ENCODE data around the gene ZC3H12D. TPM values are rescaled to one million over a fixed set of nuclear protein-coding genes. Genes with fewer than 3 reads are reported as not detected.

ZC3H12D gene
- total RNA-seq, 1 experiment from 2014 or later: 0.57 TPM

DNA sequence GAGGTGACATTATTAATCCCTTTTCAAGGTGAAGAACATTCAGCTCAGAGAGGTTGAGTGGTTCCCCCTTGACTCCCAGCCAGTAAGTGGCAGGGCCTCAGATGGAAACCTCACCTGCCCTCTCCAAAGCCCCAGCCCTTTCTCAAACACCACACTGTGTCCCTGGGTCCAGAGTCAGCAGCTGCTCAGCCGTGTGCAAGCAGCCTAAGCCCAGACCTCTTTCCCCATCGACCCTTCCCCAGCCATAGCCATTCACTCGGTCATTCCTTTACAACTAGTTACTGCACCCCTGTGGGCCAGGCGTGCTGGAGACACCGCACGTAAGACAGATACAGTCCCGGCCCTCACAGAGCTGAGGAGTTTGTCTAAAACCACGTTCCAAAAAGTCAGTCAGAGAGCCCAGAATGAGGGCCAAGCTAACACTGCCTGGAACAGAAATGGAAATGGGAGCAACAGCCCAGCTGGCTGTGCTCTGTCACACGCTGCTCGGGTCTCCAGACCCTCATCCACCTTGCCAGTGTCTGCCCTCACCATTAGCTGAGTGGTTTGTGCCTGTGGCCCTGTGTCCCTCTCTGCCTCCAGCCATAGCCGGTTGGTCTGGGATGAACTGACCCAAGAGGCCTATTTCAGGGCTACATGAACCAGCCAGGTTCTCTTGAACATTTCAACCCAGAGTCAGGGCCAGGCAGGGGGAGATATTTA is 29.6 kb downstream of the ZC3H12D start:
- H3K27me3 ChIP-seq (replicated peaks; ENCODE audit: control insufficient read depth, insufficient read depth, low read length): no peaks in the 10 kb centered on the region
- DNase-seq: no peak
- H3K4me1 ChIP-seq: peaks cover 10% of the 10 kb centered on the region; the same call in 1 of the 2 replicates
- TF ChIP-seq, protein P1, sequence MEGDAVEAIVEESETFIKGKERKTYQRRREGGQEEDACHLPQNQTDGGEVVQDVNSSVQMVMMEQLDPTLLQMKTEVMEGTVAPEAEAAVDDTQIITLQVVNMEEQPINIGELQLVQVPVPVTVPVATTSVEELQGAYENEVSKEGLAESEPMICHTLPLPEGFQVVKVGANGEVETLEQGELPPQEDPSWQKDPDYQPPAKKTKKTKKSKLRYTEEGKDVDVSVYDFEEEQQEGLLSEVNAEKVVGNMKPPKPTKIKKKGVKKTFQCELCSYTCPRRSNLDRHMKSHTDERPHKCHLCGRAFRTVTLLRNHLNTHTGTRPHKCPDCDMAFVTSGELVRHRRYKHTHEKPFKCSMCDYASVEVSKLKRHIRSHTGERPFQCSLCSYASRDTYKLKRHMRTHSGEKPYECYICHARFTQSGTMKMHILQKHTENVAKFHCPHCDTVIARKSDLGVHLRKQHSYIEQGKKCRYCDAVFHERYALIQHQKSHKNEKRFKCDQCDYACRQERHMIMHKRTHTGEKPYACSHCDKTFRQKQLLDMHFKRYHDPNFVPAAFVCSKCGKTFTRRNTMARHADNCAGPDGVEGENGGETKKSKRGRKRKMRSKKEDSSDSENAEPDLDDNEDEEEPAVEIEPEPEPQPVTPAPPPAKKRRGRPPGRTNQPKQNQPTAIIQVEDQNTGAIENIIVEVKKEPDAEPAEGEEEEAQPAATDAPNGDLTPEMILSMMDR (IDR thresholded peaks at IDR 0.05; ENCODE audit: insufficient read depth in 1 of 2, low read depth in 1 of 2, low read length in 1 of 2, severe bottlenecking in 1 of 2, unreplicated experiment in 1 of 2): no peak
- H3K4me3 ChIP-seq (ENCODE audit: low read depth, low read length): no peak overlapping the region
- intact Hi-C loops (cut with micrococcal nuclease; ENCODE audit: unreplicated experiment): no loop called here
- no peaks in the 10 kb centered on the region for H3K9me3 Mint-ChIP-seq (ENCODE audit: unreplicated experiment)
- H3K4me1 Mint-ChIP-seq (ENCODE audit: low read depth, unreplicated experiment): no peaks in the 10 kb centered on the region
- no peaks in the 10 kb centered on the region for H3K36me3 ChIP-seq (ENCODE audit: control insufficient read depth, insufficient read depth, low read length)
- ChIA-PET CTCF (no interaction called here), POLR2A (no interaction called here)
- no TSS peak for BruUV-seq (replicated peaks)
- H3K27me3 Mint-ChIP-seq (ENCODE audit: insufficient read depth, unreplicated experiment): no peaks in the 10 kb centered on the region
- no peak overlapping the region for H3K27ac Mint-ChIP-seq (ENCODE audit: unreplicated experiment)
- H3K36me3 Mint-ChIP-seq (ENCODE audit: insufficient read depth, unreplicated experiment): no peaks in the 10 kb centered on the region
- no peaks in the 10 kb centered on the region for H3K9me3 ChIP-seq
- H3K4me3 Mint-ChIP-seq (ENCODE audit: unreplicated experiment): no peak overlapping the region

DNA sequence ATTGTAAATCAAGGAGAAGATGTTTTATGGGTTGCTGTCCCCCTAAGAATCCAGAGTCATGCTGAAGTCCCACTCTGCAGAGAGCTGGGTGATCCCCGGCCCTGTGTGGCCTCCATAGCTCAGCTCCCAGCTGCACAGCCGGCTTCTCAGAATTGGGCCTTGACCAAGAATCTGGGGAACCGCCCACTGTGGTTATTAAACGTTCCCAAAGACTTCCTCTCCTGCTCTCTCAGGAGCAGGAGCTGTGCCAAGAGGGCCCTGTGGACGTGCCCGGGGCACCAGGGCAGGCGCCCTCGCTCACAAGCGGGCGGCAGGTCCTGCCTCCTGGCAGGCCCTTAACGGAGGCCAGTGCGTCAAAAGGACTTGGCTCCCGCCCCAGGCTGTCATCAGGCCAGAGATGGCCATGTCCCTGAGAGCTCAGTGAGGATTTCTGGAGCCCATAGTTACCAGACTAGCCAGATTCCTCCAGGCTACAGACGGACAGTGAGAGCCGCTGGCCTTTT is 30.4 kb downstream of the ZC3H12D start:
- Histone ChIP-seq H3K9me3 (no peaks in the 10 kb centered on the region), H3K36me3 (ENCODE audit: control insufficient read depth, insufficient read depth, low read length) (no peaks in the 10 kb centered on the region), H3K4me3 (ENCODE audit: low read depth, low read length) (no peak overlapping the region), H3K27me3 (replicated peaks; ENCODE audit: control insufficient read depth, insufficient read depth, low read length) (no peaks in the 10 kb centered on the region), H3K4me1 (peaks cover 10% of the 10 kb centered on the region; the same call in 1 of the 2 replicates)
- ChIA-PET CTCF (no interaction called here), POLR2A (no interaction called here)
- Mint-ChIP-seq H3K36me3 (ENCODE audit: insufficient read depth, unreplicated experiment) (no peaks in the 10 kb centered on the region), H3K9me3 (ENCODE audit: unreplicated experiment) (no peaks in the 10 kb centered on the region), H3K4me1 (ENCODE audit: low read depth, unreplicated experiment) (no peaks in the 10 kb centered on the region), H3K4me3 (ENCODE audit: unreplicated experiment) (no peak overlapping the region), H3K27me3 (ENCODE audit: insufficient read depth, unreplicated experiment) (no peaks in the 10 kb centered on the region), H3K27ac (ENCODE audit: unreplicated experiment) (no peak overlapping the region)
- TF ChIP-seq, protein P1 (IDR thresholded peaks at IDR 0.05; ENCODE audit: insufficient read depth in 1 of 2, low read depth in 1 of 2, low read length in 1 of 2, severe bottlenecking in 1 of 2, unreplicated experiment in 1 of 2): no peak
- intact Hi-C loops (cut with micrococcal nuclease; ENCODE audit: unreplicated experiment): no loop called here
- BruUV-seq (replicated peaks): no TSS peak
- DNase-seq: no peak

- CTCF ChIA-PET: interaction anchor here (0.7 kb wide), 1 partner anchor 43 kb away, joined by 3 read pairs; no protein-coding TSS in a partner anchor
- Histone ChIP-seq H3K4me1 (peaks cover 10% of the 10 kb centered on the region; the same call in 1 of the 2 replicates), H3K27me3 (replicated peaks; ENCODE audit: control insufficient read depth, insufficient read depth, low read length) (no peaks in the 10 kb centered on the region), H3K9me3 (no peaks in the 10 kb centered on the region), H3K4me3 (ENCODE audit: low read depth, low read length) (no peak overlapping the region), H3K36me3 (ENCODE audit: control insufficient read depth, insufficient read depth, low read length) (no peaks in the 10 kb centered on the region)
- Mint-ChIP-seq H3K4me3 (ENCODE audit: unreplicated experiment) (no peak overlapping the region), H3K27me3 (ENCODE audit: insufficient read depth, unreplicated experiment) (no peaks in the 10 kb centered on the region), H3K36me3 (ENCODE audit: insufficient read depth, unreplicated experiment) (no peaks in the 10 kb centered on the region), H3K9me3 (ENCODE audit: unreplicated experiment) (no peaks in the 10 kb centered on the region), H3K27ac (ENCODE audit: unreplicated experiment) (no peak overlapping the region), H3K4me1 (ENCODE audit: low read depth, unreplicated experiment) (no peaks in the 10 kb centered on the region)
- TF ChIP-seq, protein P1 (IDR thresholded peaks at IDR 0.05; ENCODE audit: insufficient read depth in 1 of 2, low read depth in 1 of 2, low read length in 1 of 2, severe bottlenecking in 1 of 2, unreplicated experiment in 1 of 2): no peak
- DNase-seq: no peak
- POLR2A ChIA-PET: no interaction called here
- intact Hi-C loops (cut with micrococcal nuclease; ENCODE audit: unreplicated experiment): no loop called here
- BruUV-seq (replicated peaks): no TSS peak
These were observed 31.0 kb downstream of the ZC3H12D start for GRCh38 chr6:149453597-149454345.
